NOMO-1 (cell line): ENCODE data around the gene PRKCH.

Source experiments
- DNase-seq, 2 experiments: peaks; one replicate each; lab custom pipeline; 2025; ENCODE audit not compliant: unreplicated experiment in 2 of 2; lab: John Stamatoyannopoulos, UW

The PRKCH gene

DNA sequence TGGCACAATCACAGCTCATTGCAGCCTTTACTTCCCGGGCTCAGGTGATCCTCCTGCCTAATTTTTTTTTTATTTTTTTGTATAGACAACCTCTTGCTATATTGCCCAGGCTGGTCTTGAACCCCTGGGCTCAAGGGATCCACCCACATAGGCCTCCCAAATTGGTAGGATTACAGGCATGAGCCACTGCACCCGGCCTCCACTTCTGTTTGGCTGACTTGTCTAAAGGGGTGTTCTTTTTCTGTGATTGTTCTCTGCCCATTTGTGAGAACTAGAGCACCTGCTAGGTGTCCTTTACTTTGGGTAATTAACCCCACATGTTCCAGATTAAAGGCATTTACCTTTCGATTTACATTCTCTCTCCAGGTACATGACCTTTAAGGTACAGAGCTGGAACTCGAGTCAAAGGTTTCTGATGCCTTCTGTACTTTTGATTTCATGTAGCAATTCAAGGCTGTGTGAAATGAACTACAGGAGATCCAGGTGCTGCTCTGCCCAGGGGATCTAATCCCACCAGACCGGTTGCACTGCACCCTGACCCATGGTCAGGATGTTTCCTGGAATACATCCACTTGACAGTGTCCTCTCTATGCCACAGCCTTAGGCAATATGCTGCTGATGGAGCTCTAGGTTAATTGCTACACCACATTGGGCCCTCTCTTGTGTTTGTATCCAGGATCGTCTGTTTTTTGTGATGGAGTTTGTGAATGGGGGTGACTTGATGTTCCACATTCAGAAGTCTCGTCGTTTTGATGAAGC lies 163.6 kb downstream of the PRKCH start:
- DNase-seq, result no peak

DNA sequence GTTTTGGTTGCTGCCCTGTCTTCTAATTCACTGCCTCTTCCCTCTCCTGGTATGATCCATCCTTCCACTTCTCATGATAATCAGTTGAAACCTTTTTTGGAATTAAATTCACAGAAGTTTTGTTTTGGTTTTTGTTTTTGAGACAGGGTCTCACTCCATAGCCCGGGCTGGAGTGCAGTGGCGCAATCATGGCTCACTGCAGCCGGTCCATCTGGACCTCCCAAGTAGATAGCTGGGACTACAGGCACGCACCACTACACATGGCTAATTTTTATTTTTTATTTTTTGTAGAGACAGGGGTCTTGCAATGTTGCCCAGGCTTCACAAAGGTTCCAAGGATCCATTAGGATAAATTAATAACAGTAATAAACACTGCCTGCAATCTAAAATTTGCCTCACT lies 164.3 kb downstream of the PRKCH start:
- DNase-seq, result no peak

DNA sequence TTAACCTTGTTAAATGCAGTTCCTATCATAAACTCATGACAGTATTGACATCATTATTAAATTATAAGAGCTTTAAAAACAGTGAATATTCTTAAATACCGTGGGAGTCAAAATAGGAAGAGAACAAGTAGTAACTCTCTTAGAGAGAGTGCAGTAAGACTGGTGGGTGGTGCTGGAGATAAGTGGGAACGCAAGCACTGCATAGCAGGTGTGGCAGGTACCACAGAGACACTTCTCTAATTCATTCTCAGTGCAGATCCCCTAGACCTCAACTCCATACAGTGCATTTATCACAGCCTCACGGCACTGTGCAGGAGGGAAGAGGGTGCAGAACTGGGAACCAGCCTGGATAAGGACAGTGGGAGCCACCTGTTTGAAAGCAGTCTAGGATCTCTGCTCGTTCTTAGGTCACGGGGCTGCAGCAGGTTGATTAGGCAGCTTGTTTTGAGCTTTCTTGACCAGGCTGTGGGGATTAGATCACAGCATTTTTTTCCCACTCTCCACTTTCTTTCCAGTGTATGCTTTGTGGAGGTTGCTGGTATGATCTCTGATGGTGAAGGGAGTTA lies 165.6 kb downstream of the PRKCH start:
- no peak for DNase-seq

DNA sequence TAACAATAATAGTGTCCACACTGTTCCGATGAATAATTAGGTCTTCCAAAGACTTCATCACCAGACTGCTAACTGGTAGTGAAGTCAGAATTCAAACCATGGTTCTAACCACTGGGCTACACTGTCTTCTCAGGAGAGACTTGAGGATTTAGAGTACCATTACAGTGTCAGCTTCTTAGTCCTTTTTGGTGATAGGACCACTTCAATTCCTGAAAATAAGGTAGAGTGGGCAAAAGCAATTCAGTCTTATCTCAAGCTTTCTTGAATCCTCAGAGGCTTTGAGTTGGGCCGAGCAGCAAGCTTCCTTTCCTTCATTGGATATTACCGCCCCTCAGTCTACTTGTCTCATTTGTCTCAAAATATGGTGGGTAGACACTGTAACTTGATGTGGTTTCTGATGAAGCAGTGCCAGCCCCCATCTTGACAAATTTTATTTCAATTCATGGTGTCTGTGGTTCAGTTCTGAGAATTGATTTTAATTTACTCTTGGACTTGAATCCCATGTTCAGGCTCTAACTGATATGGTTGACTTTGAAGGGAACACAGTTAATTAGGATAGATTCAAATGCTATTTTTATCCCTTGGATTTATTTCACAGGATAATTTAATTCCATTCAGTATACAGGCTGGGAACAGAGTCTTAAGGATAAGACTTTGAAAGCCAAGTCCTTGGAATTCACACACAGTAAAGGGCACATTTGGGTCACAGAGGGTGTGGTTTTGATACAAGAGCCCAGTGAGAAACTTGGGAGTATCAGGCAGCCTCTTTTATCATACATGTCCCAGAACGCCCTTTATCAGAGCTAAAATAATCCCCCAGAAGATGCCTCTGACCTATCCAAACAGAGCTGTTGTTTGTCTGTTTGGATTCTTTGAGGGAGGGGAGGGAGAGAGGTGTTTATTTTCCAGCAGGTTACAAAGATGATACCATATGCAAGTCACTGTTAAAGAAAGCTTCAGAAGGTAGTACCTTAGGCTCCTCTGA lies 167.3 kb downstream of the PRKCH start:
- no peak for DNase-seq

DNA sequence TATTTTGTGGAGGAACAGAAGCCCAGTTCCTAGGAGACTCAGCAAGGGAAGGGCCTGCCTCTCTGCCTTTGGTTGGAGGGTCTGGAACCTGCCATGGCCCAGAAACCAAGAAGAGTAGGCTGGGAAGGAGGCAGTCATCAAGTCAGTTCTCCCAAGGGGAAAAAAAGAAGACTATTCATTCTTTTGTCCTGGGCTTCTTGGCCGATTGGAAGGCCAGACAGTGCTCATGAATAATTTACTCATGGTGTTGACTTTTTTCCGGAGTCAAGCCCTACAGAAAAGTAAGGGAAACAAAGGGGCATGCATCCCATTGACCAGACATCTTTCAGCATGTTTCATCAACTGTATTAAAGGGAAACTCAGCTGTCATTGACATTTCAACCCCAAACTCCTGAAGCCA lies 168.1 kb downstream of the PRKCH start:
- no peak for DNase-seq

DNA sequence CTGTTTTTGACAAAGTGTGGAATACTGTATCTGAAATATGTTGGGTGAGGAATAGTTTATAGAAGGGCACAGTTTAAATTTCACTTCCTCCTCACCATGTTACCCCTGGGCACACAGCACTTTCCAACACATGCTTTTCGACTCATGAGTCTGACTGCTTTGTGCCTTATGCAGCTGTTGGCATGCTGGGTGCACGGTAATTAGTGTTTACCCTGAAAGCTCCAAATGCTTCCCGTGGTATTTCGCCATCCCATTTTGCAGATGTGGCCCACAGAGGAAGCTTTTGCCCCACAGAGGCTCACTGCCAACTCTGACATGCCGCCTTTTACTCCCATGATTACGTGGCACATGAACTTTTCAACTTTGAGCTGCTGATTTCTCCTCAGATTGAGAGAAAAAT lies 168.6 kb downstream of the PRKCH start:
- peak in 1 of 2 experiments; percentile 42 for DNase-seq

DNA sequence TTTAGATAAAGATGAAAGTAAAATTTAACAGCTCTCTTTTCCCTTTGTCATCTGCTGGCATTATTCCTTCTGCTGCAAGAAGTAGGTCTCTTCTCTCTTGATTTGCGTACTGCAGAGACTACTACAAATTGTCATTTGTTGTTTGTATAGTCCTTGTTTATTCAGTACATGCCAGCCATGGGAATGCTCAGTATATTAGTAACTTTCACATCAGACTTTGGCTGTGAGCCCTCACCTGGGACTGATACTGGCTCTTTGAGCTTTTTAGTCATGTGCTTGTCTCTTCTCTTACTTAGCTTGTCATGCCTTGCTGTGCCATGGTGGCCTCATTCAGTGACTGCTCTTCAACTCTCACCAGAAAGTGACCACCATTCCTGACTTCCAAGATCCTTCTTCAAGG lies 169.8 kb downstream of the PRKCH start:
- DNase-seq, result no peak

DNA sequence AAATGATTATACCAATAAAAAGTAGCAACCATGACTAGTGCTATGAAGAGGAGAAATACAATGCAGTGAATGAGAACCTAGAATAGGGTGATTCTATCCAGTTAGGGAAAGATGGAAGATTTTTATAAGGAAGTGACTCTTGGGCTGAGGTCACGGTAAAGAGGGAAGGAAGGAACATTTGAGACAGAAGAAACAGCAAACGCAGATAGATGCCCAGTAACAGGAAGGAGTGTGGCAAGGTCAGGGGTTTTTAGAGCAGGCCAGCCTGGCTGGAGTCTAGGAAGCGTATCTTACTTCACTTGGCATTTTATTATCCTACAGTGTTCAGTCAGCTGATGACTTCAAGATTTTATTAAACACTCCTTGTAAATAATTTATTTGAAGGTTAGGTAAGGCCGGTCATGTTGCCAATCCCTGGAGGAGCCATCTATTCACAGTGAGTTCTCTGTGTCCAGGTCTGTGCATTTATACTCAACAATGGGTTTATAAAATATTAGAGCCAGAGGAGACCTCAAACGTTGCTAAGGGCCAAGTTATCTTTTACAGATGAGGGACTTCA lies 170.6 kb downstream of the PRKCH start:
- peak in 1 of 2 experiments; percentile 14 for DNase-seq

DNA sequence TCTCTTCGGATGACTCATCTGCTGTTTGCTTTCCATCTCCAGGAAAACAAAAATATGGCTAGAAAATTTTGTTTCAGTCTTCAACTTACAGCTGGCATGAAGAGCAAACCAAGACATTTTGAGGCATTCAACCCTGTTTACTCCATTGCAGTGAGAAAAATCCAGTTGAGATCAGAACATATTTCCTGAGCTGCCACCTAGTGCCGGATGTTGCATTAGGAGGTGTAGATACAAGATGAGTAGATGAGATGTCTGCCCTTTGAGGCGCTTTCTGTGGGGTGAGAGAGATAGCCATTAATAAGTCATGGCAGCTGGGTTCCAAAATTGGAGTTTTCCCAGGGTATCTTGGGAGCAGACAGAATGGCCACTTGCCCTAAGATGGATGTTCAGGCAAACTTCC lies 171.1 kb downstream of the PRKCH start:
- DNase-seq, result no peak

DNA sequence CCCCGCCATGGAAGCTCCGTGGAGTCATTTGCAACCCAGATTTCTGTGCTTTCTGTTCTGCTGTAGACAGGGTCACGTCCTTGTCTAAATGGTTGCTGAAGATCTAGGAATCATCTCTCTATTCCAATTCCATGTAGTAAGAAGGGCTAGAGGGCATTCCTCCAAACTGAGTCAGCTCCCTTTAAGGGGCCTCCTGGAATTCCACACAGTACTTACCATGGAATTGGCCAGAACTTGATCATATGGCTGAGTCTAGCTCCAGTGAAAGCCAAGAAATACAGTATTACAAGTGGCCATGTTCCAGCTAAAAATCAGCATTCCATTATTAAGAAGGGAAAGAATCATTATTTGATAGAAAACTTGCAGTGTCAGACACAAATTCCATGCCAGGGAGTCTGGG lies 171.9 kb downstream of the PRKCH start:
- DNase-seq, result no peak

DNA sequence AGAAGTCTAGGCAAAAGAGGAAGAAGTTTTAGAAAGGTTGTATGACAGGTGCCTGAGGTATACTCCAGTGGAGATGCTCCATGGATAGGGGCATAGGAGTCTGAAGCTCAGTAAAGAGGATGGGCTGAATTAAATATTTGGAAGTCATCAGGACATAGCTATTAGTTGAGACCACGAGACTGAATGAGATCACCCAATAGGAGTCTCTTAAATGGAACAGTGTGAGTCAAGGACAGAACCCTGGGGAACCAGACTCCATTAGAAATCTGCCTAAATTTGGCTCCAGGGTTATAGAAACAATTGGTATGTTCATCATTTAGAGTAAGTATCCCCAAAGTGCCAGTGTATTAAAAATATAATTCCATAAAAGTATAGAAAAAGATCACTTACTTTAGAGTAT lies 172.6 kb downstream of the PRKCH start:
- no peak for DNase-seq

DNA sequence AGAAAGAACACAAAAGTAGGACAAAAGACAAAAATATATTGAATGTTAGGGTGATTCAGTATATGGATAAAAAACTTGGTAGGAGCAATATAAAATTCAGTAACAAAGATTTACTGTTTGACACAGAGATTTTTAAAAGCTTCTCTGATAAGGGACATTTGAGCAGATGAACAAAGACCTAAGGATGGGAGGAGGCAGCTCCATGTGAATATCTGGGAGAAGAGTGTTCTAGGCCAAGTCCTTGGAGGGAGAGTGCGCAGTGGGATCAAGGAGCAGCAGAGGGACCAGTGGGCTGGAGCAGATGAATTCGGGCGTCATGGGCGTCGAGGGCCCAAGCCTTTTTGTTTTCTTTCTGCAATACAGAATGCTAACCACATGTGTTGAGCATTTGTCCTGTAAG lies 174.4 kb downstream of the PRKCH start:
- DNase-seq, result no peak

DNA sequence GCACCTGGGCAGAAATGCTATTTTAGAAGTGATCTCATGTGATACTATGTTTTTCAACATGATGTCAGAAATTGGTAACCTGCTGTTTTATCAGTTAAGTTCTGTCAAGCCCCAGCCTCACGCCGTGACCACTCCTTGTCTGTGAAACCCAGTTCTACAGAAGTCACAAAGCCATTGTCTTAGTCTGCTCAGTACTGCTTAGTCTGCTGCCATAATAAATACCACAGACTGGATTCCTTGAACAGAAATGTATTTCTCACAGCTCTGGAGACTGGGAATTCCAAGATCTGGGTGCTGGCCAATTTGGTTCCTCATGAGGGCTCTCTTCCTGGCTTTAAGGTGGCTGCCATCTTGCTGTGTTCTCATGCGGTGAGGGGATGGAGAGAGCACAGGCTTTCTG lies 176.9 kb downstream of the PRKCH start:
- DNase-seq, result no peak

DNA sequence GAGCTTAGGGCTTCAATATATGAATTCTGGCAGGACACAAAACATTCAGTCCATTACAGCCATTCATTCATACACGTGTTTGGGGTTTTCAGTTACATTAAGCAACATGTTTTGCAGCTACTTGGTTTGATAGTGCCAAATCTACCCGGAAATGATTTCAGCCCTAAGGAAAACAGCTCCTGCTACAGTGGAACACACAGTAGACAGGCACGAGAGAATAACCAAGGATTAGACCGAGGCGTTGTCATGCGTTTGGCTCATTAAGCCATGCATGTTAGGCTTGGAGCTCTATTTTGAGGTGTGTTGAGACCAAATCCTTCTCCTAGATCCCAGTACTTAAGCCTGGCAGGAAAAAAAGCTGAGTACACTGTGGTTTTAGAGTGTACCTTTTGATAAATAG lies 177.4 kb downstream of the PRKCH start:
- DNase-seq, result peak in 1 of 2 experiments; percentile 13

DNA sequence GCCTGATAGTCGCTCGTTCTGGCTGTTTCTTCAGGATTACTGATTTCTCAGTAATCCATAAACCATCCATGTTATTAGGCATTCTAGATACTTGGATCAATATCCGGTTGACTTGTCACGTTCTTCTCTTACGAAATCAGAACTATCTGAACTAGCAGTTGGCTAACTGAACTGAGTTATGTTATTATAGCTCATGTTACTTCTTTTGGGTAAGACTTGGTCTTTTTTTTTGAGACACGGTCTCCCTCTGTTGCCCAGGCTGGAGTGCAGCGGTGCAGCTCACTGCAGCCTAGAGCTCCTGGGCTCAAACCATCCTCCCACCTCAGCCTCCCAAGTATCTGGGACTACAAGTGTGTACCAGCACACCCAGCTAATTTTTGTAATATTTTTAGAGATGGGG lies 178.6 kb downstream of the PRKCH start:
- peak in 1 of 2 experiments; percentile 26 for DNase-seq

DNA sequence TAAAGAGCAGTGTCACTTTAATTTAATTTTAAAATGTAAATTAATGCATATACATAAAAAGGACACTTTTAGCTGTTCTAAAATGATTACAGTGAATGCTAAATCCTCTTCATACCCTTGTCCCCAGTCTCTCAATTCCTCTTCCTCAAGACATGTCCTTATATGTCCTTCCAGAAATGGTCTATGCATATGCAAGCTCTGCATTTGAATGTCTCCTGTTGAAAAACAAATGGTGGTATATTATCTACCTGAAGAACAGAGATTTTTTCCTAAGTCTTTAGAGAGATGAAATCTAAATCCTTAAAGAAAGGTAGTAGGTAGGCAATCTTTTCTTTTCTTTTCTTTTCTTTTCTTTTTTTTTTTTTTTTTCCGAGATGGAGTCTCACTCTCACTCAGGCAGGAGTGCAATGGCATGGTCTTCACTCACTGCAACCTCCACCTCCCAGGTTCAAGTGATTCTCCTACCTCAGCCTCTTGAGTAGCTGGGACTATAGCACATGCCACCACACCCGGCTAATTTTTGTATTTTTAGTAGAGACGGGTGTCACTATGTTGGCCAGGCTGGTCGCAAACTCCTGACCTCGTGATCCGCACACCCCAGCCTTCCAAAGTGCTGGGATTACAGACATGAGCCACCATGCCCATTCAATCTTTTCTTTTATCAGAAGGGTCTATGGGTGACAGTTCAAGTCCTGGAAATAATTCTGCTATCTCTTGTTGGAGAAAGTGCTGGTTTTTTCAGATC lies 180.5 kb downstream of the PRKCH start:
- DNase-seq, result no peak

DNA sequence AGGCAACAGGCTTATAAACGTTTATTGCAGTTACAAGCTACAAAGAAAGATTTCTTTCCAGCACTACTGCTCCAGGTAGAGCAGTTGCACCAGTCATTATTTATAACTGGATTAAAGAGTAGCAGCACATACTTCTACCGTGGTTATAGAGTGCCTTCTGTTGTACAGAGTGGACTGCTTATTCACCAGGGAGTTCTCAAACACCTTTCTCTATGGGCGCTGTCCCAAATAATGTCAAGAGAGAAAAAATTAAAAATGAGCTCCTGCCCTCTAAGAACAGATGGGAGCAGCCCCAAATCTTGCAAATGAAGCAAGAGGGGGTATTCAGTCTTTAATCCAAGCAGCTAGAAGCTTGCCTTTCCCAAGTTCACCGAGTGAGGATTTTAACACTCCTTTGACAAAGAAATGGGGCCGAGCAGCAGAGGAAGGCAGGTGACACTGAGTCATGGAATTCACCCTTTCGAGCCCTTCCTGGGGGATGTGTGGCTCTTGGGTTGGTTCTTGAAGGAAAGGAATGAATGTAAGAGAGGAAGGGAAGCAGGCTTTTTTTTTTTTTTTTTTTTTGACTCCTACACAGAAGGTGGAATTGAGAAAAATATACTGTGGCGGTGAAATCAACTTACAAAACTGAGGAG lies 181.2 kb downstream of the PRKCH start:
- no peak for DNase-seq

DNA sequence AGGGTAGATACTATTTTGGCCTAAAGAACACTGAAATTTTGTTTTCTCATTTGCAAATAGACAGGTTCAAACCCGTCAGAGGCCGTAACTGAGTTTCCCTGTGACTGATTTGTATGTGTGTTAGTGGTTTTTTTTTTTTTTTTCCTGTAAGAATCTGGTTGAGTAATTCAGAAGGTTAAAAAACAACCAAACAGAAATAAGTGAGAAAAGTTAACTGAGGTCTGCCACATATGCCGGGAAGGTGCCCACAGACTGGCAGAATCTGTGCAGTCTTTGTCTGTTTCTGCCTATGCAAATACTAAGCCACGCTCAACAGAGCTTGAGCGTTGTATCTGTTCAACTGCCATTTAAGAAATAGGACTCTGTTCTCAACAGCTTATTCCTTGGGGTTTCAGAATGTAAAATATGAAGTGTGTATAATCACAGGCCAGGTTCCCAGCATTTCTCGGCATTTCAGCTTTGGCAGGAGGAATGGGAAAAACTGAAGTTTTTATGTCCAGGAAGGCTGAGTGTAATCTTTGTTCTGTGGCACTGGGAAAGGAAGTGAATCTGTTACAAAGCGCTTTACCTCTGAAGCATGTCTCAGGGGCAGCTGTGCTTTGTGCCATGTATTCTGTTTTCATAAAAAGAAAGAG lies 181.9 kb downstream of the PRKCH start:
- DNase-seq, result peak in 1 of 2 experiments; percentile 37

DNA sequence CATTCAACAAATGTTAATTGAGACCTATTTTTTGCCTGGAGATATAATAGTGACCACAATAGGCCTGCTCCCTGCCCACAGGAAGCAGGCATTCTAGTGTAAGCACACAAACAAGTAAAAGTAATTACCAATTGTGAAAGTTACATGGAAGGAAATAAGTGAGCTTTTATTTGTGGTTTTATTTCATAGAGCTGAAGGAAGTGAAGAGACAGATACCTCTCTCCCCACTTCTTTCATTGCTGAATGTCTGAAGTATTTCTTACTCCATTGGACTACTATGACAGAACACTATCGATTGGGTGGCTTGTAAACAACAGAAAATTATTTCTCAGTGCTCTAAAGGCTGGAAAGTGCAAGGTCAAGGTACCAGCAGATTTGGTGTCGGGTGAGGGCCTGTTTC lies 183.5 kb downstream of the PRKCH start:
- DNase-seq, result no peak
